Stimulated activated CD8-positive, alpha-beta memory T cell treated with anti-CD3 and anti-CD28 coated beads, Interleukin-4, amount 100 ng/mL, for 24 hours (primary cell): ENCODE data around the gene ZEB2.

Source experiments
- DNase-seq: peaks from one replicate; pipeline ENCODE4 v3.0.0-alpha.2; 2020; ENCODE audit warnings: low read depth

Gene ZEB2

DNA sequence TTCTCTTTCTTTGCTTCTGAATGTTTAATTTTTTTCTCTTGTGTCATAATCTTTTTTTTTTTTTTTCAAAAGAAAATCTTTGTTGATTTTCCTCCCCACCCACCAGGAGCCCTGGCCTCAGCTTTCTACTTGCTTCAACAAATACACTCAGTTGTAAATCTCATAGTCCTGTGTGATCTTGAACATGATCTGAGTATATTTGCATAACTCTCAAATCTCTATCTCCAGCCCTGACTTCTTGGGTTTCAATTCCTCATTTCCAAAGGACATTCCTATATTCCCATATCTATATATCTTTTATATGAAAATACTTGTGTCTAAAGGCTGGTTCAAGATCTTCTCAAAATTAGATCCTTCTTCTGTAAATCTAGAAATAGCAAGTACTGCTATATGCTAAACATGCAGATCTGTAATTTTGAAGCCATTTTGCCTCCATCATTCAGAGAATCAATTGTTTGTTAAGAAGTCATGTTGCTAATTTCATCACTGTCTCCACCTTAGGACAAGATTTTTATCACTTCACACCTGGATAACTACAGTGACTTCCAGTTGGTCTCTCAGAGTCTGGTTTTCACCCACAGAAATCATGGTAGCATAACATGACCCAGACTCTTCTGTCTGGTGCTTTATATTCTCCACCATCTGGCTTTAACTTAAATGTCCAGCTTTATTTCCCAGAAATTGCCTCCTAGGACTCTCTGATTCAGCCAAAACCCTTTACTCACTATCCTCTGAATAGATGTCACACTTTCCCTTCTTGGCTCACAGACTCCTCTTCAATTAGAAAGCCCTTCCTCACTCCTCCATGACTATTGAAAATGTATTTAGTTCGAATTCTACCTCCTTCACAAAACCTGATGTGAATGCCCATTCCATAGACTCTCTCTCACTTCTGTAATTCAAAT, 98.1 kb downstream of the ZEB2 start:
- no peak for DNase-seq

DNA sequence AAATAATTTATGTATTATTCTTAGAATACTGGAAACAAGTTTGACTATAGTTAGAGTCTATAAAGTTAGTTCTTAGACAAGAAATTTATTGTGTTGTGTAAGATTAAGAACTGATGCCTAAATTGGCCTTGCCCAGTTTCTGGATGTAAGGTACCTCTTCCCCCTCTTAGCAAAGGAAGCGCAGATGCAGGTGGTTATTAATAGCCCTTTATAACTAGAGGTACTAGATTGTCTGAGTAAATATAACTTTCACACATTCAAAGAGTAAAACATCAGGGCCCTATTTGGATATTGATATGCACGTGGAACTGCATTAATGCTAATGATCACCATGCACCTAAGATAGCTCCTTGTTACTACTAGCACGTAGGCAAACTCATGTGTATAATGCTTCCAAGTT, 100.7 kb downstream of the ZEB2 start:
- no peak for DNase-seq

DNA sequence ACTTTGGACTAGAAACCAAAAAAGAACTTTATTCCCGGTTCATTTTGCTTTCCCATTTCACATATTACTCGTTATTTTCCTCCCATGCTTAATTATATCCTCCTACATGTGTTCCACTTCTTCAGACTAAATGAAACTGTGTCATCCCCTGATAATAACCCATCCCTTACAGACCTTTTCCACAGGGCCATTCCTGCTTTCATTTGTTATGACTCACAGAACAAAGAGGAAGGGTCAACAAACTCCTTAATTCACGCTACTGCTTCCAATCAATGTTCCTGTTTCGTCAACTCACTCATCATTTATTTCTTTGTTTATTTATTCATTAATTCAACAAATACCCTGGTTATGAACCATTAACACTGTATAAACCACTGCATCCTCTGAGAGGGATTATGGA, 104.5 kb downstream of the ZEB2 start:
- DNase-seq, result no peak

DNA sequence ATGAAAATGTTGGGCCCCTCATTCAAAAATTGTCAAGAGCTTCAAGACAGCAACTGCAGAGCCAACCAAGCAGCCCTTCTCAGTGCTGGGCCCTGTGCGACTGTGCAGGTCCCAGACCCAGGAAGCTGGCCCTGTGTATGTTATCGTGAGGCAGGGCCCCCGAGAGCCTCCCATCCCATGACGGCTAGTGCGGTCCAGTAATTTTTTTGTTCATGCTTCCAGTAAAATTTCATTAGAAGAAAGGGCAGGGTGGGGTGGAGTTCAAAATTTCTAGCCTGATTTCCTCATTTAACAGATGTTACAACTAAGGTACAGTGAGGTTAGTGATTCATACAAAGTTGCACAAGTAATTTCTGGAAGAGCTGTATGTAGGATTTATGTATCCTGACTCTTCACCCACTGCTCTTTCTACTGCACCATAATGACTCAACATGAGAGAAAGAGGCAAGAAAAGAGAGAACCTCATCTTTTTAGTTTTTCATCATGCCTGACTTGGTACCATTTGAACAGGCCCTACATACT, 105.5 kb downstream of the ZEB2 start:
- no peak for DNase-seq

DNA sequence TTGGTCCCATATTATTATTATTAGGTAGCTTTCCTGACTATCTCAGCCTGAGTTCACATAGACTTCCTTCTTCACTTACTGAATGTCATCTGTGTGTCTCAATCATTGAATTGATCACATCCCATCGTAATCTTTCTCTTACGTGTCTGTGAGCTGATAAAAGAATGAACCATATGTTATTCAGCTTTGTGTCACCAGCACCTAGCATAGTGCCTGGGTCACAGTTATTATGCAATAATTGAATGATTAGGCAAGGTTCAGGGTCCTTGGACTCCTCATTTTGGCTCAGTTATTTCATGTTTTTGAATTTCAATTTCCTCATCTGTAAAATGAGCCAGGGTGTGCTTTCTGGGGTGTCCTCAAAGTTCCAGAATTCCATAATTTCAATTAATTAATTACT, 107.2 kb downstream of the ZEB2 start:
- DNase-seq, result no peak

DNA sequence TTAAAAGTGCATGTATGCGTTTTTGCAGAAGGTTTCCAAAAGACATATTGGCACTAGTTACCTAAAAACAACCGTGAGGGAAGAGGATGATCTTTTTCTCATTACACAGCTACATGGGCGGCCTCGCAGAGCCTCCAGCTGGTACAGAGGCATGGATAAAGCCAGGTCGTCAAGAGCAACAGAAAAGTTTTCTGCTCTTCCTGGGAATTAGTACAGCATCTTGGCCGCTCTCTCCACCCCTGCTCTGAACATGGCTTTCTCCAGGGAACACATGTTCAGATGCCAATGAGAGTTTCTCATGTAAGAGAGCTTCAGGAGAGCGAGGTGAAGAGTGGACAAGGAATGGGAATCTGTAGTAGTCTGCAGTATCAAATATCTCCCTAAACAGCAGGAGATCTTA, 108.4 kb downstream of the ZEB2 start:
- DNase-seq, result no peak

DNA sequence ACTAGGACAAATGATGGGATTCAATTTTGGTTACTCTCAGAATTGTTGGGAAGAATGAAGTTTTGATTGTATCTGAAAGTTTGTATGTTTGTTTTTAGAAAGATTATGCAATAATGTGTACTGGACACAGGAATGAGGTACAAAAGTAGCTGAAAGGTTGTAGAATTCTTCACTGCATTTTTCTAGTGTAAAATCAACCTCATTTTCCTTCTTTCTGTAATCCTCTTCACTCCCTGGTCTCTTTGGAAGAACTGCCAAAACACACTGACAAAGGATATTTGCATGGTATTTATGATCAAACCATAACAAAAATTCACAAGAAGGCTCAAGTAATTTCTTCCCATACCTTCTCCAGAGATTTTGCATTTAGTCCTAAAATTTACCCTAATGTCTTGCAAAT, 110.7 kb downstream of the ZEB2 start:
- no peak for DNase-seq

DNA sequence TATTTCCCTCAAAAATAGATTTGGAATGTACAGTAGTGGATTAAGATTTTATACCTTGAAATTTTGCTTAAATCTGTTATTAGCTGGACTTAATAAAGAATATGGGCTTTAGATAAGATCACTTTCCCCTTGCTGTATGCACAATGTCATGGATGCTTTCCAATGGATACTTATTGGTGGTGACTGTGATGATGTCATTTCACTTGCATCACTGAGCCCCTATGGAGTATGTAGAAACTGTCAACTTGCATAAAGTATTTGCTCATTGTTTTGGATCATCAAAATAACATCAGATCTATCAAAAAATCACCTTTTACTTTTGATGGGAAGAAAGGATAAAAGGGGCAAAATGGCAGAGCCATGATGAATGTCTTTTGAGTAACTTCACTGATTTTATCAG, 112.7 kb downstream of the ZEB2 start:
- no peak for DNase-seq

DNA sequence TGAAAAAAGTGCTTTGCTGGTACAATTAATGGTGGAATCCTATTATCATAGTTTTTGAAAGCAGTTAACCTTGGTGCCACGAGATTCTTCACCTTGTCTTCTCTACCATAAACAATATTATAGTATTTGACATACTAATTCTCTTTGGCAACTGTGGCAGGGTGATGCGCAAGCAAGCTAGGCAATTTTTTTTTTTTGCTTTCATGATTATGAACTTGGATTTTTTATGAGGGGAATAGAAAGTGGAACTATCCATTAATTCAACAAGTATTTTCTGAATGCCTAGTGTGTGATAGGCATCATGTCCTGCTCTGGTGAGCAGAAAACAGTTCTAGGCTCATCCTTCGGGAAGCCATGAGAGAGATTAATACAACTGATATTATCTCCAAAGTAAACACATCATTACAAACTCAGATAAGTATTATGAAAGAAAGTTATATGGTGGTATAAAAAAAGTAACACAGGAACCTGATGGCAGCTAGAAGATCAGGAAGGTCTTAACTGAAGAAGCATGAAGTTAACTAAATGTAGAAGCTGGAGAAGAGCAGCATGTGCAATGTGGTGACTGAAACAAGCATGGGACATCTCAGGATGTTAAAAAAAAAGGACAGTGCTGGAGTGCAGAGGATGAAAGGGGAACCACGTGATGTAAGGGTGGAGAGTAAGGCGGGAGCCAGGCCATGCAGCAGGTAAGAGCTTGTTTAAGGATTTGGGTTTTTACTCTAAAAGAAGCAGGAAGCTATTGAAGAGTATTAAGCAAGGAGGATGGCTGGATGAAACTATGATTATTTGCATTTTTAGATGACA, 113.7 kb downstream of the ZEB2 start:
- no peak for DNase-seq

DNA sequence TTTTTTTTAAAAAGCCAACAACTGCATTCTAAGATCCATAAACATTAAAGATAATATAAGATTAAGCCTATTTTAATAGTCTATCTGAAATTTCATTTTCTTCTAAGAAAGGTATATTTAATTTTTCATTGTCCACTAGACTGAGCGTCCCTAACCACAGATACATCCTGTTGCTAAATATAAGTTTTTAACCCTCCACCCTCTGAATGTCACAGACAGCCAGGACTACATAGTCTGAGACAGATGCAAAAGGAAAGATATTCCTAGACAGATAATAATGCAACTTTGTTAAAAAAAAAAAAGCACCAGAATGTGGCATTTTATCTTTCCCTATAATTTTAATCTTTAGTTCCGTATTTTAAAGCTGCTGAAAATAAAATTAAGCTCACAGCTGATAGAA, 114.6 kb downstream of the ZEB2 start:
- no peak for DNase-seq

DNA sequence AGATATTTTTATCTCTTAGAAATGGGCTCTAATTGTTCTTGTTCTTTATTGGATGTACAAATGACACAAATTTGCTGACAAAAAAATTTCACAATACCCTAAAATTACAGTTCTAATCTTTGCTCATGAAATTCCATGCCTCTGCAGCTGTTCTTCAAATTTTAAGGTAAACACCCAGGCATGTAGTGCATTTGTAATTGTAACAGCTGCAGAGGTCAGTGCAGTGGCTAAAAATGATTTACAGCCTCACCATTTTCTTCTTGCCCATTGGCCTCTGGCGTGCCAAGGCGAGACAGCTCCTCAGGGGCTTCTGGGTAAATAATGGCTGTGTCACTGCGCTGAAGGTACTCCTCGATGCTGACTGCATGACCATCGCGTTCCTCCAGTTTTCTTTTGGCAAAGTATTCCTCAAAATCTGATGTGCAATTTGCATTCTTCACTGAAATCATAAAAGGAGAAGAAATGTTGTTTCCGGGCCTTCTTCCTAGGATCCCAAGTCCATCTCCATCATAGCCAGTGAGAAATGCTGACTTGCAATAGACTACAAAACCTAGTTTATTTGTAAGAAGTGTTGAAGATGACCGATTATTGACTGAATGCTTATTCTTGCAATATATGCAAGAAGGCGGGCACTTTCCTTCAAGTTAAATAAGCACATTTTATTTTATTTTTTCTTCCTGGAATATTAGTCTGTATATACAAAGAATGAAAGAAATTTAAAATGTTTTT, 115.2 kb downstream of the ZEB2 start:
- DNase-seq, result no peak

DNA sequence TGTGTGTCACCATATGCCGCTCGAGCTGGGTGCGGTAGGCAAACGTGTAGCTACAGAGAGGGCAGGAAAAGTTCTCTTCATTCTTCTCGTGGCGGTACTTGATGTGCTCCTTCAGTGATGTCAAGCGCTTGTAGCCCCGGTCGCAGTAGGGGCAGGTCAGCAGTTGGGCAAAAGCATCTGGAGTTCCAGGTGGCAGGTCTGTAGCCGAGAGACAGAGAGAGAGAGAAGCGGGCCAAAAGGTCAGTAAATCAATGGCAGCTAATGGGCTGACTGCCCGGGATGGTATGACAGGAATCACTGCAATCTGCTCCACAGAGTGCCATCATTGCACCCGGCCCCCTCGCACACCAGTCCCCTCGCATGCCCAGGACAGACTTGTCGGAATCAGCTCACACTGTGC, 116.0 kb downstream of the ZEB2 start:
- DNase-seq, result no peak

DNA sequence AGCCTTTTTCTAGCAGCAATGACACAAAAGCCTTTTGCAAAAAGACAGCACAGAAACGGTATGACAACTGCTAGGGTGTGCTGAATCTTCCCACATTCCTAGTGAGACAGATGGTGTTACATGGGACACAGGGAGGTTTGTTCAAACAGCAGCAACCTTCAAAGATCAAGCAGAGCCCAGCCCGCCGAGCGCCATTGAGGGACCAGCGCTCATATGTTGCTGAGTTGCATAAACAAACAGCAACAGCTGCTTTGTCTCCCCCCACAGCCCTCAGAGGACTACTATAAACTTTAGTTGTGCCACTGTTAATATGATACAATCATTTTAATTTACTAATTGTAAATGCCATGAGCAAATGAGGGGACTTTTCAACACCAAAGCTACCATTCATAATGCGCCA, 117.7 kb downstream of the ZEB2 start:
- no peak for DNase-seq

DNA sequence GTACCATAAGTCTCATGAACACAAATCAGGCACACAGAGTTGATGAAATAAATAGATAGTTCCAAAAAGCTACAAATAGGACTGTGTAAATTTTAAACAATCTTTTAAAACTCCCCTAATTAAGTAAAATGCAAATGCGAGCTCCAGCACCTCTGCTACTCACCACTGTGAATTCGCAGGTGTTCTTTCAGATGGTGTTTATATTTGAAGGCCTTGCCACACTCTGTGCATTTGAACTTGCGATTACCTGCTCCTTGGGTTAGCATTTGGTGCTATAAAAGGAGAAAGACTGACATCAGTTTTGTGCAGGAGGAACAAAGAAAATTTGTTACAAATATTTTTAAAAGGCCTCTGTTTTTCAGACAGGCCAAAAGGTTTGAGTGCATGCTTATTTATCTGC, 118.9 kb downstream of the ZEB2 start:
- DNase-seq, result no peak

DNA sequence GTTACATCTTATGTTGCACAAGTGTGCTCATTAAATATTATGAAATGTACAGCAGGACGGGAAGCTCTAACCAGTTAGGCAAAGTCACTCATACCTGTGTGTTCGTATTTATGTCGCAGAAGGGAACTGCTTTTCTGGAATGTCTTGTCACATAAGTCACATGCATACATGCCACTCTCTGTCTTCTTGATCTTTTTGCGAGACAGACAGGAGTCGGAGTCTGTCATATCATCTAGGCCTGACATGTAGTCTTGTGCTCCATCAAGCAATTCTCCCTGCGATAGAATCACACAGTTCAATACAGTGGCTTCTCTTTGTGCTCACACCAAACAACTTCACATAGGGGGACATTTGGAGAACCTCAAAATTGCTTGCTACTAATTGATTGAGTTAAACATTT, 123.6 kb downstream of the ZEB2 start:
- no peak for DNase-seq

DNA sequence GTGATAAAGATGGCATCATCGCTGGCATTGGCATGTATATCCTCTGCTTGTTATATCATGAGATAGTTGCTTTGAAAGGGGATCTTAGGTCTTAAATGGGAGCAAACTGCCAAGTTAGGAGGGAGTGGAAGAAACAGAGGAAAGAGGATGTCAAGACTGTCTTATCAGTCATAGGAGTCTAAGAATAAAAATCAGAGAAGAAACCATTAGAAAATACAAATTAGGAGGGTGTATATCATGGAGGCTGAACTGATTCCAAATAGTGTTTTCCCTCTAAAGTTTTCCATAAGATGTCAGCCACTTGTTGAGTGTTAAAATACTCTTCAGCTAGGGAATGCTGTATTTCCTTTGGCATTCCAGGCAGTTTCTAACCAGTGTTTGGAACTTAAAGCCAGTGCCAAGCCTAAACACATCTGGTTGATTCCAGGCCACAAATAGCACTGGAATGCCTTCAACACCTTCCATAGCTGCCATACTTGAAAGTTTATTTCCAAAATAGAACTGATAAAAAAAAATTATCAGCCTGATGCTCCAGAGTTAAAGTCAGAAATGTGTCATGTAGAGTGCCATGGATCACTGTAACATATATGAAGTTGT, 129.4 kb downstream of the ZEB2 start:
- DNase-seq, result no peak

DNA sequence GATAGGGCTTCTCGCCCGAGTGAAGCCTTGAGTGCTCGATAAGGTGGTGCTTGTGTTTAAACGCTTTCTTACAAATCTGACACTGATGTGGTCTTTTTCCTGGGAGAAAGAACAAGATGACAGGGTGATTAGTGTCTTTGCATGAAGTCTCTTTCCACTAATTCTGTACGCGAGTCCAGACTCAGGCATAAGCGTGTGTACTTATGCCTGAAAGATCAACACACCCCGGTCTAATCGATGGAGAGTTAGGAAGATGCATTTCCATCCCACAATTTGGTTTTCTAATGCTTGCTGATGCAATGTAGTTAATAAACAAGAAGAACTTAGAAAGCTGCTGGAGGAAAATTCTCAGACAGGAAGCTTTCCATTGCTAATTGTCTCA, 130.0 kb downstream of the ZEB2 start:
- DNase-seq, result no peak

DNA sequence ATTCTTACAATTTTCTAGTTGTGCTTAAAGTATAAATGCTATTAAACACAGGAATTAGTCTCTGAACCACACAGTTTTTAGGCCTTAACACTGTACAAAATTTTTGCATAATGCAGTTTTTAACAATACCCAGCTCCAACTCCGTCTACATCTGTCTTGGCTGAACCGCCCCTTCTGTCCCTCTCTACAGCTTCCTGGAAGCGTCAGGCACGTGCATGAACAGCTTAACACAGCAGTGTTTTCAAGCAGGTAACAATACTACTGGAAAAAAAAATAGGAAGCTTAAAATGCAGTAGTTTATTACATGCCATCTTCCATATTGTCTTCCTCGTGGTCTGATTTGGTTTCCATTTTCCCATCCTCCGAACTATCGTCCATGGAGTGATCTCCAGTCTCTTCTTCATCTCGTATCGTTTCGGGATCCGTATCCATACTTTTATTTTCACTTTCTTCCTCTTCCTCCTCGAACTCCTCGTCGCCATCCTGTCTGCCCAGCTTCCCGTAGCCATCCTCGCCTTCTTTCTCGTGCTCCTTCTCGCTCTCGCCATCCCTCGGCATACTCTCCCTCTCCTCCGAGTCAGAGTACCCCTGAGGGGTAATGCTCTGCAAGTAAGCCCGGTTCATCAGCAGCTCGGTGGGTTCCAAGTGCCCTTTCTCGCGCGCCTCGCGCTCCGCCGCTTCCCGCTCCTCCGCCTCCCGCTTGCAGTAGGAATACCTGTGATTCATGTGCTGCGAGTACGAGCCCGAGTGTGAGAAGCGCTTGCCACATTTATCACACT, 130.6 kb downstream of the ZEB2 start:
- DNase-seq, result no peak

DNA sequence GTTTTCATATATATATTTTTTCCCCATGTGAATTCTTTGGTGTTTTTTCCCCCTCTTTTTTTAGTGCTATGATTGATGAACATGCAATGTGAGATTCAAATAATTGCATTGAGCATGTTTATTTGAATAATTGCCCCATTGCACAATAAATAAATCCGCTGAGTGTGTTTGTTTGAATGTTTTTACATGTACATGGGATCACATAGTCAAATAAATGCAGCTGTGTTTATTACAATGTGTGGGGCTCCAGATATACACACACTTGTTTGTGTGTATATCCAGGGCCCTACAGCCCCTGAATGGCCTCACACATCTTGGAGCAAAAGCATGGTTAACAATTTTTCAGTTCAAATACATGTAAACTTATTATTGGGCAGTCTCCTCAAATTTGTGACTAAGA, 134.5 kb downstream of the ZEB2 start:
- no peak for DNase-seq

DNA sequence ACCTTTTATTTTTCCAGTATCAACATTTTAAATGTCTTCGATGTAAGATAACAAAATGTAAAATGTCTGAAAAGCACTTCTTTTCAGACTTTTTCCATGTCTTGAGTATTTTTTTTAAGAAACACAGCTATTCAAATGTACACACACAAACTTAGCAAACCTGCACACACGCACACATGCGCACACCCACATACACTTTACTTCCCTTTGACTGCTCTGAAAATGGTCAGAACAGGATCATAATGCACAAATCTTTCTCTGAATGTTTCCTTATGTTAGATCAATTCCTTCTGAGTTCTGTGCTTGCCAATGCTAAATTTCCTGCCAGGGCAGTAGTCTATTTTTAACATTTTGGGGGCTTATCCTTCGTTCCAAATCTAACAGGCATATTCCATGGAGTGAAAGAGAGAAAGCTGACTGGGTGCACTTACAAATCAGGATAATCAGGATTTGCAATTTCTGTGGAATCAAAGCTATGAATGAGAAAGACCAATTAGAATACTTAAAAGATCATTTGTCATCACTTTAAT, 136.3 kb downstream of the ZEB2 start:
- DNase-seq, result no peak

DNA sequence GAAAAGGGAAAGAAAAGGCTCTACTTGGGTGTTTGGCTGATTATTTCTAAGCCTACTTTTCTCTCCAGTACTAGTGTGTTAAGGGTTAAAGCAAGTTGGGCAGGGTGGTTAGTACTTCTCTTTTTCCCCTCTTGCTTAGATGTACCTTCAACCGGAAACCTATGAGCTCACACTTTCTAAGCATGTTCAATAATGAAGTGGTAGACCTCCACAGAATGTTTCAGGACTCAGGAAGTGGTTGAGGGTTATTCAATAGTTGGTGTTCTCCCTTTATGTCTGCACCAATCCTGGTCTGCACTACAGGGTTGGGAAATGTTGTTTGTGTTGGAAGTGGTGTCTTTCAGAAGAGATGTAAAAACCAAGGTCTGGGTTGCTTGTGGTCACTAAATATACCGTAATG, 137.1 kb downstream of the ZEB2 start:
- no peak for DNase-seq
